ENCODE measurements around the gene BAZ2A.

Gene BAZ2A

GRCh38 chr12:56645201-56645716 is 15.1 kb upstream of the BAZ2A start:
- CTCF ChIA-PET, result interaction anchor here (0.6 to 2.0 kb wide), 4 partner anchors 9 to 354 kb away, joined by 3 to 14 read pairs (median 6); no protein-coding TSS in a partner anchor
- peaks cover 42 to 52% of the 10 kb centered on the region in 2 experiments for H3K36me3 ChIP-seq (ENCODE audit: control insufficient read depth in 2 of 2, insufficient read depth in 1 of 2, low read length in 2 of 2)

DNA sequence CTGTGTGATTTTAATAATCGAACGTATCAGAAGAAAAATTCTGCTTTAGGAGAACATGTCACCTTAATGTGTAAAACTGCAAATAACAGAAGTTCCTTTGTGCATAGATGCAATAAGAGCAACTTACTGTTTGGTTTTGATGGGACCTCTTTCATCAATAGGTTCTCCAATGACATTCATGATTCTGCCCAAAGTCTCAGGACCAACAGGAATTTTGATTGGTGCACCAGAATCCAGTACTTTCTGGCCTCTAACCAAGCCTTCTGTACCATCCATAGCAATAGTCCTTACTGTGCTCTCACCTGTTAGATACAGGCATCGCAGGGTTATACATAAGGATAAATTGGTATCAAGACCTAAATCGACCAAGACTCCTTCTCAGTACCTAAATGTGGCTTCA is 14.5 kb upstream of the BAZ2A start:
- Histone ChIP-seq H3K4me1 (ENCODE audit: control insufficient read depth, insufficient read depth, low read length) (0 out of 2 replicates have a peak, but pooled peaks cover 2% of the 10 kb centered on the region), H3K9me3 (ENCODE audit: control insufficient read depth, insufficient read depth, low read depth, low read length) (no peaks in the 10 kb centered on the region), H3K27ac (ENCODE audit: extremely low read depth, low read depth, low read length) (peak overlapping the region; percentile 82; the same call in 1 of the 2 replicates), H3K36me3 (ENCODE audit: control insufficient read depth in 2 of 2, insufficient read depth in 1 of 2, low read length in 2 of 2) (peaks cover 48 to 58% of the 10 kb centered on the region in 2 experiments), H3K4me3 (ENCODE audit: low read depth, low read length) (peak overlapping the region; percentile 64)
- TF ChIP-seq, protein P1, sequence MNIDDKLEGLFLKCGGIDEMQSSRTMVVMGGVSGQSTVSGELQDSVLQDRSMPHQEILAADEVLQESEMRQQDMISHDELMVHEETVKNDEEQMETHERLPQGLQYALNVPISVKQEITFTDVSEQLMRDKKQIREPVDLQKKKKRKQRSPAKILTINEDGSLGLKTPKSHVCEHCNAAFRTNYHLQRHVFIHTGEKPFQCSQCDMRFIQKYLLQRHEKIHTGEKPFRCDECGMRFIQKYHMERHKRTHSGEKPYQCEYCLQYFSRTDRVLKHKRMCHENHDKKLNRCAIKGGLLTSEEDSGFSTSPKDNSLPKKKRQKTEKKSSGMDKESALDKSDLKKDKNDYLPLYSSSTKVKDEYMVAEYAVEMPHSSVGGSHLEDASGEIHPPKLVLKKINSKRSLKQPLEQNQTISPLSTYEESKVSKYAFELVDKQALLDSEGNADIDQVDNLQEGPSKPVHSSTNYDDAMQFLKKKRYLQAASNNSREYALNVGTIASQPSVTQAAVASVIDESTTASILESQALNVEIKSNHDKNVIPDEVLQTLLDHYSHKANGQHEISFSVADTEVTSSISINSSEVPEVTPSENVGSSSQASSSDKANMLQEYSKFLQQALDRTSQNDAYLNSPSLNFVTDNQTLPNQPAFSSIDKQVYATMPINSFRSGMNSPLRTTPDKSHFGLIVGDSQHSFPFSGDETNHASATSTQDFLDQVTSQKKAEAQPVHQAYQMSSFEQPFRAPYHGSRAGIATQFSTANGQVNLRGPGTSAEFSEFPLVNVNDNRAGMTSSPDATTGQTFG (tag by site-specific recombination; IDR thresholded peaks at IDR 0.05; ENCODE audit: borderline replicate concordance), result no peak
- TF ChIP-seq ZNF560 (tag by site-specific recombination; IDR thresholded peaks at IDR 0.05; ENCODE audit: borderline replicate concordance), result no peak
- no peak for TF ChIP-seq ZNF549 (tag by site-specific recombination; IDR thresholded peaks at IDR 0.05)
- TF ChIP-seq SCRT2 (tag by site-specific recombination; IDR thresholded peaks at IDR 0.05), result peak; percentile 48
- no peak for TF ChIP-seq ZNF169 (tag by site-specific recombination; IDR thresholded peaks at IDR 0.05)
- TF ChIP-seq ZNF645 (tag by site-specific recombination; IDR thresholded peaks at IDR 0.05), result no peak
- no peak for TF ChIP-seq GFI1B (tag by site-specific recombination; IDR thresholded peaks at IDR 0.05)
- ChIA-PET CTCF (interaction anchor here (1.7 to 2.0 kb wide), 2 partner anchors 9 to 40 kb away, joined by 8 to 14 read pairs; no protein-coding TSS in a partner anchor), POLR2A (interaction anchor here (2.1 to 5.7 kb wide), 2 partner anchors 9 to 44 kb away, joined by 13 to 77 read pairs; partner anchors contain the start of gene PTGES3)

More at GRCh38 chr12:56645201-56645716, 15.1 kb upstream of the BAZ2A start:
- TF ChIP-seq ZNF112 (tag by site-specific recombination; IDR thresholded peaks at IDR 0.05) (no peak), YY2 (tag by site-specific recombination; IDR thresholded peaks at IDR 0.05) (no peak), ZNF677 (tag by site-specific recombination; IDR thresholded peaks at IDR 0.05) (no peak), ZFHX2 (tag by site-specific recombination; conservative IDR thresholded peaks at IDR 0.05) (no peak), ZFP37 (tag by site-specific recombination; IDR thresholded peaks at IDR 0.05) (peak; percentile 81; the same call in 1 of the 2 replicates), ZNF121 (tag by site-specific recombination; IDR thresholded peaks at IDR 0.05) (no peak), KLF7 (tag by site-specific recombination; IDR thresholded peaks at IDR 0.05; ENCODE audit: borderline replicate concordance) (0 out of 2 replicates have a peak, but pooled peaks have one; percentile 16)
- TF ChIP-seq, protein P2, sequence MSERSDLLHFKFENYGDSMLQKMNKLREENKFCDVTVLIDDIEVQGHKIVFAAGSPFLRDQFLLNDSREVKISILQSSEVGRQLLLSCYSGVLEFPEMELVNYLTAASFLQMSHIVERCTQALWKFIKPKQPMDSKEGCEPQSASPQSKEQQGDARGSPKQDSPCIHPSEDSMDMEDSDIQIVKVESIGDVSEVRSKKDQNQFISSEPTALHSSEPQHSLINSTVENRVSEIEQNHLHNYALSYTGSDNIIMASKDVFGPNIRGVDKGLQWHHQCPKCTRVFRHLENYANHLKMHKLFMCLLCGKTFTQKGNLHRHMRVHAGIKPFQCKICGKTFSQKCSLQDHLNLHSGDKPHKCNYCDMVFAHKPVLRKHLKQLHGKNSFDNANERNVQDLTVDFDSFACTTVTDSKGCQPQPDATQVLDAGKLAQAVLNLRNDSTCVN (tag by site-specific recombination; optimal IDR thresholded peaks at IDR 0.05), result peak; percentile 34
- TF ChIP-seq, protein P3, sequence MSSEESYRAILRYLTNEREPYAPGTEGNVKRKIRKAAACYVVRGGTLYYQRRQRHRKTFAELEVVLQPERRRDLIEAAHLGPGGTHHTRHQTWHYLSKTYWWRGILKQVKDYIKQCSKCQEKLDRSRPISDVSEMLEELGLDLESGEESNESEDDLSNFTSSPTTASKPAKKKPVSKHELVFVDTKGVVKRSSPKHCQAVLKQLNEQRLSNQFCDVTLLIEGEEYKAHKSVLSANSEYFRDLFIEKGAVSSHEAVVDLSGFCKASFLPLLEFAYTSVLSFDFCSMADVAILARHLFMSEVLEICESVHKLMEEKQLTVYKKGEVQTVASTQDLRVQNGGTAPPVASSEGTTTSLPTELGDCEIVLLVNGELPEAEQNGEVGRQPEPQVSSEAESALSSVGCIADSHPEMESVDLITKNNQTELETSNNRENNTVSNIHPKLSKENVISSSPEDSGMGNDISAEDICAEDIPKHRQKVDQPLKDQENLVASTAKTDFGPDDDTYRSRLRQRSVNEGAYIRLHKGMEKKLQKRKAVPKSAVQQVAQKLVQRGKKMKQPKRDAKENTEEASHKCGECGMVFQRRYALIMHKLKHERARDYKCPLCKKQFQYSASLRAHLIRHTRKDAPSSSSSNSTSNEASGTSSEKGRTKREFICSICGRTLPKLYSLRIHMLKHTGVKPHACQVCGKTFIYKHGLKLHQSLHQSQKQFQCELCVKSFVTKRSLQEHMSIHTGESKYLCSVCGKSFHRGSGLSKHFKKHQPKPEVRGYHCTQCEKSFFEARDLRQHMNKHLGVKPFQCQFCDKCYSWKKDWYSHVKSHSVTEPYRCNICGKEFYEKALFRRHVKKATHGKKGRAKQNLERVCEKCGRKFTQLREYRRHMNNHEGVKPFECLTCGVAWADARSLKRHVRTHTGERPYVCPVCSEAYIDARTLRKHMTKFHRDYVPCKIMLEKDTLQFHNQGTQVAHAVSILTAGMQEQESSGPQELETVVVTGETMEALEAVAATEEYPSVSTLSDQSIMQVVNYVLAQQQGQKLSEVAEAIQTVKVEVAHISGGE (tag by site-specific recombination; conservative IDR thresholded peaks at IDR 0.05; ENCODE audit: low read depth), result peak; percentile 32; the same call in 1 of the 2 replicates
- H3K27ac ChIP-seq (ENCODE audit: extremely low read depth, low read depth, low read length), result peak overlapping the region; percentile 82
- H3K4me1 ChIP-seq (ENCODE audit: control insufficient read depth, insufficient read depth, low read length), result 0 out of 2 replicates have a peak, but pooled peaks cover 2% of the 10 kb centered on the region
- no peaks in the 10 kb centered on the region for H3K9me3 ChIP-seq (ENCODE audit: control insufficient read depth, insufficient read depth, low read depth, low read length)
- POLR2A ChIA-PET, result interaction anchor here (0.6 to 5.7 kb wide), 11 partner anchors 10 to 466 kb away, joined by 3 to 77 read pairs (median 4); partner anchors contain the start of genes NACA, PTGES3, RBMS2 and STAT6
- H3K4me3 ChIP-seq (ENCODE audit: low read depth, low read length), result peak overlapping the region; percentile 64

All from HEK293 (cell line).